Dedifferentiated amniotic fluid mesenchymal stem cell (primary cell): ENCODE data around the gene KCNN1.
A peak's percentile ranks its signal among the peaks of the same experiment; 100 is the strongest.
"Not testable (repeated sequence)": the region's sequence is repeated elsewhere in the genome, so short reads cannot be mapped to it uniquely, and the experiment has no call there.

Source experiments
- DNase-seq: peaks from one replicate; pipeline ENCODE4 v3.0.0-alpha.2; 2016; ENCODE audit errors: extremely low spot score

KCNN1 gene

DNA sequence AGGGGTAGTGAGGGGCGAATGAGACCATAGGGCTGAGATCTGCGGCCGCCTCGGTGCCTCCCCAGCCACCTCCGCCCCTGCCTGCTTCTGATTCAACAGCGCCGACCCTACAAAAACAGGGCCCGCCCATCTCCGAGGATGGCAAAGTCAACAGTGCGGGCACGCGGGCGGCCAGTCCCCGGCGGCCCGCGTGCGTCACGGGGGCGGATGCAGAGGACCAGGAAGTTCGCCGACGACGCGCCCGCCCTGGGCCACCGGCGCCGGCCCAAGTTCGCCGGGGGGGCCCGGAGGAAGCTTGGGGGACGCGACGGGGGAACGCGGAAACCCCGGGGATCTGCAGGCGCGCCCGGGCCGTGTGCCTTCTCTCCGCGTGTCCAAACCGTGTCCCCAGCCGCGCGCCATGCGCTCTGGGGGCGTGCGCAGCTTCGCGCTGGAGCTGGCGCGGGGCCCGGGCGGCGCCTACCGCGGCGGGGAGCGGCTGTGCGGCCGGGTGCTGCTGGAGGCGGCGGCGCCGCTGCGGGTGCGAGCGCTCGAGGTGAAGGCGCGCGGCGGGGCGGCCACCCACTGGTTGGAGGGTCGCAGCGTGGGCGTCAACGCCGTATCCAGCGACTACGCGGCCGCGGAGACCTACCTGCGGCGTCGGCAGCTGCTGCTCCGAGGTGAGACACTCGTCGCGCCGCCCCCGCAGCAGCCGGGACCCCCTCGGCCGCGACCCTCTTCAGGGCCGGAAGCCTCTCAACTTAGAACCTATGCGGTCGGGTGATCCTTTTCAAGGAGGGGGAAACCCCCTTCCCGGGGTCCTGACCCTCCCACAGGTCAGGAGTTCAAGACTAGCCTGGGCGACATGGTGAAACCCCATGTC, 34.2 kb downstream of the KCNN1 start:
- peak; percentile 70 for DNase-seq

DNA sequence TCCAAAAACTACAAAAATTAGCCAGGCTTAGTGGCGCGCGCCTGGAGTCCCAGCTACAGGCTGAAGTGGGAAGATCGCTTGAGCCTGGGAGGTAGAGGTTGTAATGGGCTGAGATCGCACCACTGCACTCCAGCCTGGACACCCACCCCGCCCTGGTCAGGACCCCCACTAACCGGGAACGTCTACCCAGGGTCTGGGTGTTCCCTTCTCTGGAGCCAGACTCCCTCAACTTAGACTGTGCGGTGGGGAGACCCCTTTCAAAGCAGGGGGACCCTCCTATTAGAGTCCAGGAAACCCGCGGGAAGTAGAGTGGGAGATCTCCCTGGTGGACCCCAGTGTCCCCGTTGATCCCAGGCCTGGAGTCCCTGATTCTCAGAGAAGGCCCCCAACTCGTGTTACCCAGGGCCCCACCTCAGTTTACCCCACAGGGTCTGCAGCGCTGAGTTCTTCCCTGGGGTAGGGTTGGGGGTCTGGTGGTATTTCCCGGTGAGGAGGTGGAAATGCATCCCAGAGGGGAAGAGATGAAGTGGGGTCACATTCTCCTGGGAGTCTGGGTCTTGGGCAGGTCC, 35.0 kb downstream of the KCNN1 start:
- no peak for DNase-seq

DNA sequence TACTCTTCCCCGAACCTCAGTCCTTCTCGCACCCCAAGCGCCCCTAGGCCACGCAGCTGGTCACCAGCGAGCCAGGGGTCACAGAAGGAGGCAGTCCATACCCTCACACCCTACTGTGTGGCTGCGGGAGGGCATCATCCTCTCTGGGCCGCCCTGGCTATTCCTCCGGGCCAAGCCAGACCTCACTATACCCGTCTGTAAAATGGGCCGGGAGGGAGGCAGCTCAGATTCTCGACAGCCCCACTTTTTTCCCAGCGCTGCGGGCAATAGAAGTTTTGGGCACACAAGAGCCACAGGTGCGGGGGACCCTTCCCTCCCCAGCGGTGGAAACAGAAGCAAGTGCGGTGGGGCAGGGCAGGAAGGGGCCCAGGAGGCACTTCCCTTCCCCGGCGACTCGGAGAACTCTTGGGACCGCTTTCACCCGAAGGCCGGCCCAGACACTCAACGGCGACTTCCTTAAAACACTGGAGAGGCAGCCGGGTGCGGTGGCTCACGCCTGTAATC, 35.5 kb downstream of the KCNN1 start:
- DNase-seq = no peak

- not testable (repeated sequence) for DNase-seq
Measured at GRCh38 chr19:18005750-18006149, 38.8 kb downstream of the KCNN1 start.

- peak; percentile 72 for DNase-seq
Measured at GRCh38 chr19:18007044-18007916, 40.4 kb downstream of the KCNN1 start.

GRCh38 chr19:18007917-18008673, 41.2 kb downstream of the KCNN1 start, which contains the start of gene ARRDC2:
Gene ARRDC2, plus strand, starts transcription at chr19:18008170. Its CDS starts 141 bp downstream, at chr19:18008311.
- peak; percentile 76 for DNase-seq

GRCh38 chr19:18008814-18009213, 41.9 kb downstream of the KCNN1 start:
- DNase-seq = no peak

DNA sequence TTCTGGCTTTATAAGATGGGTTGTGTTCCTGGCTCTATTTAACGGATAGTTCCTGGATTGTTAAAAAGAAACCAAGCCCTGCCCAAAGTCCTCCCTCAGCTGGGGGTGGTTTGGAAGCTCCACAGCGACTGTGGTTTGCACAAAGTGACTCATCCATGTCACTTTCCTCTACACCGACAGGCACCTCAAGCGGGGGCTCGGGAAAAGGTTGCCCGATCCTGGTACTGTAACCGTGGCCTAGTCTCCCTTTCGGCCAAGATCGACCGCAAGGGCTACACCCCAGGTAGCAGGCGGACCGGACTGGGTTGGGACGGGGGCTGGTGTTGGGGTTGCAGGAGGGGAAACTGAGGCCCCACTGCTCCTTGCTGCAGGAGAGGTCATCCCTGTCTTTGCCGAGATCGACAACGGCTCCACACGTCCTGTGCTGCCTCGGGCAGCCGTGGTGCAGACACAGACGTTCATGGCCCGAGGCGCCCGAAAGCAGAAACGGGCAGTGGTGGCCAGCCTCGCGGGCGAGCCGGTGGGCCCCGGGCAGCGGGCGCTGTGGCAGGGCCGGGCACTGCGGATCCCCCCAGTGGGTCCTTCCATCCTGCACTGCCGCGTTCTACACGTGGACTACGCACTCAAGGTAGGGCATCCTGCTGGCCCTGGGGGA, 42.6 kb downstream of the KCNN1 start:
- no peak for DNase-seq

DNA sequence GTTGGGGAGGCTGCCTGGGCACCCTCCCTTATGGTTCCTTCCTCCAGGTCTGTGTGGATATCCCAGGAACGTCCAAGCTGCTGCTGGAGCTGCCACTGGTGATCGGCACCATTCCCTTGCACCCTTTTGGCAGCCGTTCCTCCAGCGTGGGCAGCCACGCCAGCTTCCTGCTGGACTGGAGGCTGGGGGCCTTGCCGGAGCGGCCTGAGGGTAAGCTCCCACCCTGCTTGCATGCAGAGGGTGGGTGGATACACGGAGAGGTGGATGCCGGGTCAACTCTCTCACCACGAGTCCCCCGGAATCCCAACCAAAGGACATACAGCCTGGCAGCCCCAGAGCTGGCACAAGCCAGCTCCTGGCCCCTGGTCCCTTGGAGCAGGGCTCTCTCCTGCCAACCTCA, 43.2 kb downstream of the KCNN1 start:
- no peak for DNase-seq

DNA sequence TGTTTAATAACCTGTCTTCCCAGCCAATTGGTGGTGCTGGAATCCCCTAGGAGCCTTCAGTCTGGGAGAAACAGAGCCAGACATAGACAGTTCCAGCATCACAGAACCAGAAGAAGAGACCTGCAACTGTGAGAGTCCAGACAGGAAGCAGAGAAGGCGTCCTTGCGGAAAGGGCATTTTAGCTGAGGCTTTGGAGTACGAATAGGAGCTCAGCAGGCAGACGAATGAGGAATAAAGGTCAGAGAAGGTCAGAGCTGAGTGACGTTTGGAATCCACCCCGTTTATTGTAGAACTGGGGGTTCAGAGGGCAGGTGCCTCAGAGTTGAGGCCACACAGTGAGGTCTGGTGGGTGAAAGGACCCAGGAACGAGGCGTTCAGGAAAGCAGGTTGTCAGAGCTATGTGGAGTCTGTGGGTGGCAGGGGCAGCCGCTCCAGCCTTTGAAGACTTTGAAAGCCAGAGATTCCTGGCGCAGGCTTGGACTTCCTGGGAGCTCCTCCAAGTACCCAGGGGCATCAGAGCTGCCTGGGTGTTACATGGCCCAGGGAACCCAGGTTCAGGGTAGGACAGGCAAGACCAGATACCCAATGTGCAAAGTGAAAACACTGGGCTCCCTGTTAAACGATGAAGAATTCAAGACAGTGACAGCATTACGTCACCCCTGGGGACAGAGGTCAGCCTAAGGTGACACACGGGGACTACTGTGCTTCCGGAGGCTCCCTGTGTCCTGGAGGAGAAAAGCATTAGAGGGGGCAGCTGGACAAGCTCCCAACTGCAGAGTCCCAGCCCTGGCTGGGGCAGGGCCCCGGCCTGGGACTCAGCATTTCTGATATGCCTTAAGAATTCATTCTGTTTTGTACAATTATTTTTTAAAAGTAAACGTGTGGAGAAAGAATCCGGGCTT, 46.6 kb downstream of the KCNN1 start:
- no peak for DNase-seq

GRCh38 chr19:18014197-18014596, 47.3 kb downstream of the KCNN1 start:
- no peak for DNase-seq

DNA sequence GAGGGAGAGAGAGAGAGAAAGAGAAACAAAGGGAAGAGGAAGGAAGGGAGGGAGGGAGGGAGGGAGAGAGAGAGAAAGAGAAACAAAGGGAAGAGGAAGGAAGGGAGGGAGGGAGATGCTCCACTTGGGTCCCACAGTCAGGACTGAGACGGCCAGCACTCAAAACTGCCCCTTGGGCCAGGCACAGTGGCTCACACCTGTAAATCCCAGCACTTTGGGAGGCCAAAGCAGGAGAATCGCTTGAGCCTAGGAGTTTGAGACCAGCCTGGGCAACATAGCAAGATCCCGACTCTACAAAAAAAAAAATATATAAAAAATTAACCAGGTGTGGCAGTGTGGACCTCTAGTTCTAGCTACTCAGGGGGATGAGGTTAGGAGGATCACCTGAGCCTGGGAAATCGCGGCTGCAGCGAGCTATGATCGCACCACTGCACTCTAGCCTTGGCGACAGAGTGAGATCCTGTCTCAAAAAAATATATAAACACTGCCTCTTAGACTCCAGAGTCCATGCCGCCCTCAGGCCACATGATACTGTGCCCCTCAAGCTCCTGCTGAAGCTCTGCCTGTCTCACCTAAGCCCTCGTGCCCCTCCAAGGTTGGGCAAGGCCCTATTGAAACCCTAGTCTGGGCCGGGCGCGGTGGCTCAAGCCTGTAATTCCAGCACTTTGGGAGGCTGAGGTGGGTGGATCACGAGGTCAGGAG, 49.5 kb downstream of the KCNN1 start:
- no peak for DNase-seq

GRCh38 chr19:18017275-18018083, 50.6 kb downstream of the KCNN1 start:
- no peak for DNase-seq

GRCh38 chr19:18020212-18021085, 53.5 kb downstream of the KCNN1 start:
- no peak for DNase-seq

- DNase-seq = no peak
Measured at GRCh38 chr19:18021121-18021755, 54.3 kb downstream of the KCNN1 start.

GRCh38 chr19:18023622-18024251, 56.8 kb downstream of the KCNN1 start:
- no peak for DNase-seq
